DMS153 treated with DMSO at 0.1 percent for 48 hours (cell line): ENCODE results near the gene NECTIN4.
"Not testable (repeated sequence)": the region's sequence is repeated elsewhere in the genome, so short reads cannot be mapped to it uniquely, and the experiment has no call there.

ENCODE experiments used
- DNase-seq: peaks from one replicate; lab custom pipeline; 2025; ENCODE audit not compliant: unreplicated experiment; lab: John Stamatoyannopoulos, UW

Gene NECTIN4

DNA sequence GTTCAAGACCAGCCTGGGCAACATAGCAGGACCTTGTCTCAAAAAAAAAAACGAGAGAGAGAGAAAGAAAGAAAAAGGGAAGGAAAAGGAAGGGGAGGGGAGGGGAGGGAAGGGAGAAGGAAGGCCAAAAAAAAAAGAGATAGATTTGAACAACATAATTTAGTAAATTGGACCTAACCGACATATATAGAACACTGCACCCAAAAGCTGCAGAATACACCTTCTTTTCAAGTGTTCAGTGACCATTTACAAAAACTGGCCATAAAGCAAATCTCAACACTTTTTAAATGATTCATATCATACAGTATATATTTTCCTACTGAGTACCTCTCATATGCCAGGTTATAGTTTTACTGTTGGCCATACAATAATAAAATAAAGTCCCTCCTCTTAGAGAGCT is 57.5 kb downstream of the NECTIN4 start:
- DNase-seq = no peak

DNA sequence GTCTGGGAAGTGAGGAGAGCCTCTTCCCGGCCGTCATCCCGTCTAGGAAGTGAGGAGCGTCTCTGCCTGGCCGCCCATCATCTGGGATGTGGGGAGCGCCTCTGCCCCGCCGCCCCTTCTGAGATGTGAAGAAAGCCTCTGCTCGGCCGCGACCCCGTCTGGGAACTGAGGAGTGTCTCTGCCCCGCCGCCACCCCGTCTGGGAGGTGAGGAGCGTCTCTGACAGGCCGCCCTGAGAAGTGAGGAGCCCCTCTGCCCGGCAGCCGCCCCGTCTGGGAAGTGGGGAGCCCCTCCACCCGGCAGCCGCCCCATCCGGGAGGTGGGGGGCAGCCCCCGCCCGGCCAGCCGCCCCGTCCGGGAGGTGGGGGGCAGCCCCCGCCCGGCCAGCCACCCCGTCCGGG is 59.9 kb downstream of the NECTIN4 start:
- DNase-seq = not testable (repeated sequence)

DNA sequence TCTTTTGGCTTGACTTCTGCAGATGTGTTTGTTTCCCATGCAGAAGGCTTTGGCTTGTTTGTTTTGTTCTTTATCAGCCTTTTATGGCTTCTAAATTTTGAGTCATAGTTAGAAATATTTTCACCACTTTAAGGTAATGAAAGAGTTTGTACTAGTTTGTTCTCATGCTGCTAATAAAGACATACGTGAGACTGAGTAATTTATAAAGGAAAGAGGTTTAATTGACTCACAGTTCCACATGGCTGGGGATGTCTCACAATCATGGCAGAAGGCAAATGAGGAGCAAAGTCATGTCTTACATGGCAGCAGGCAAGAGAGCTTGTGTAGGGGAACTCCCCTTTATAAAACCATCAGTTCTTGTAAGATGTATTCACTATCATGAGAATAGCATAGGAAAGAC is 62.4 kb downstream of the NECTIN4 start:
- not testable (repeated sequence) for DNase-seq

DNA sequence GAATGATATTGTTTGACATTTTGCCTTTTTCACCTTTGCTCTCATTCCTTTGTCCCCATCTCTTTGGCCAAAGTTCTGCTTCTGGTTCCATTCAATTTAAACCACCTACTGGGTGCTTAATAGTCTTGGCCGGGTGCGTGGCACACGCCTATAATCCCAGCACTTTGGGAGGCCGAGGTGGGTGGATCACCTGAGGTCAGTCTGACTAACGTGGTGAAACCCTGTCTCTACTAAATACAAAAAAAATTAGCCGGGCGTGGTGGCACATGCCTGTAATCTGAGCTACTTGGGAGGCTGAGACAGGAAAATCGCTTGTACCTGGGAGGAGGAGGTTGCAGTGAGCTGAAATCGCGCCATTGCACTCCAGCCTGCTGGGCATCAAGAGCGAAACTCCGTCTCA is 66.9 kb downstream of the NECTIN4 start:
- not testable (repeated sequence) for DNase-seq

DNA sequence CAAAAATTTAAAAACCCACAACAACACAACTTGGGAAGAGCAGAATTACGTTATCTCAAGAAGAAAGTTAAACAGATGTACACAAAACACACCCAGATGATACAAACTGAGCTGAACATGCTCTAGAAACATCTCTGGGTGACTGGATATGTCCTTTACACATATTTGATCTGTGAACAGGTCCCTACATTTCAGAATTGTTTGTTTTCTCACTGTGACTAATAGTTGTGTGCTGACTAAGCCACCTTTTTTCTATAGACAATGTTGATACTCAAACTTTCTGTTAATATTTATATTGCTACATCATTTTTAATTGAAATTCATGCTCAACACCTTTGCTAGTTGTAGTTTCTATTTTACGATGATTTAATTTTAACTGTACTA is 67.4 kb downstream of the NECTIN4 start:
- DNase-seq = no peak

DNA sequence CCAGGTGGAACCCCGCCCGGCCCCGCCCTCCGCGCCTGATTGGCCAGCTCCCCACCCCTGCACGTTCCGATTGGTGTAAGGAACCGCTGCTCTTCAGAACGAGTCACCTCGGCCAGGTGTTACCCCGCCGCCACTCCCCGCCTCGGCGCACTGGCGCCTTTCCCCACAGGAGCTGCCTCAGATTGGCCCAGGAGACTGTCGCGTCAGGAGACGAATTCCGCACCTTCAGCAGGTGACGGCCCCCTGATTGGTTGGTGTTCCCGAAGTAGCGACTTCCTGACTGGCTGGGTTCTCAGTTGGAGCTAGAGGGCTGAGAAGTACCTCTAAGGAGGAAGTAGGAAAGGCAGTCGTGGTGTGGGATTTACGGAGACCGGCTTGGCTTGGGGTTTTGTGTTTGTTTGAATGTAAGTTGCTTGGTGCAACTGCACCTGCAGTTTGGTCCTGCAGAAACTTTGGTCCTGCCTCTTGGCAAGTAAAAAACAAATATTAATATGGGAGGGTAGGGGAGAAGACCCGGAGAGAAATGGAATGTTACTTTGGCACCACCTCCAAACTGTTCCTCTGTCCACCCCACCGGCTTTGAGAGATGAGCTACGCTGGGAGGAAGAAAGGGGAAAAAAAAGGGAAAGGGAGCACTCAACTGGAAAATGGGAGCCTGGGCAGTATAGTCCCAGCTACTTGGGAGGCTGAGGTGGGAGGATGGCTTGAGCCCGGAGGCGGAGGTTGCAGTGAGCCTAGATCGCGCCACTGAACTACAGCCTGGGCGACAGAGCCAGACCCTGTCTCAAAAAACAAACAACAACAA is 68.0 kb downstream of the NECTIN4 start:
- DNase-seq = peak; percentile 100
